CD4-positive, alpha-beta T cell treated with Interleukin-21 for 1 hour (primary cell): ENCODE data around the gene SCN9A.
A peak's percentile ranks its signal among the peaks of the same experiment; 100 is the strongest.
"Not testable (repeated sequence)": the region's sequence is repeated elsewhere in the genome, so short reads cannot be mapped to it uniquely, and the experiment has no call there.

ENCODE experiments used
- DNase-seq: peaks from one replicate; pipeline ENCODE4 v3.0.0-alpha.2; 2020

The SCN9A gene

GRCh38 chr2:166239548-166239947, 136.2 kb downstream of the SCN9A start:
- DNase-seq = no peak

GRCh38 chr2:166238176-166238575, 137.6 kb downstream of the SCN9A start:
- DNase-seq = no peak

- no peak for DNase-seq
Observed at GRCh38 chr2:166234112-166234846, 141.5 kb downstream of the SCN9A start.

- no peak for DNase-seq
Observed at GRCh38 chr2:166233244-166233643, 142.5 kb downstream of the SCN9A start.

GRCh38 chr2:166230724-166231070, 145.0 kb downstream of the SCN9A start:
- no peak for DNase-seq

GRCh38 chr2:166230024-166230723, 145.6 kb downstream of the SCN9A start:
- DNase-seq = no peak

- no peak for DNase-seq
Observed at GRCh38 chr2:166229678-166230023, 146.1 kb downstream of the SCN9A start.

- no peak for DNase-seq
Observed at GRCh38 chr2:166224197-166224596, 151.5 kb downstream of the SCN9A start.

GRCh38 chr2:166223298-166223697, 152.4 kb downstream of the SCN9A start:
- no peak for DNase-seq

- DNase-seq = no peak
Observed at GRCh38 chr2:166211079-166211478, 164.7 kb downstream of the SCN9A start.

- not testable (repeated sequence) for DNase-seq
Observed at GRCh38 chr2:166209944-166210343, 165.8 kb downstream of the SCN9A start.

- not testable (repeated sequence) for DNase-seq
Observed at GRCh38 chr2:166209367-166209766, 166.4 kb downstream of the SCN9A start.

- not testable (repeated sequence) for DNase-seq
Observed at GRCh38 chr2:166206153-166206552, 169.6 kb downstream of the SCN9A start.

GRCh38 chr2:166202778-166203177, 173.0 kb downstream of the SCN9A start:
- no peak for DNase-seq

- DNase-seq = no peak
Observed at GRCh38 chr2:166197446-166197845, 178.3 kb downstream of the SCN9A start.

- DNase-seq = no peak
Observed at GRCh38 chr2:166193407-166193806, 182.3 kb downstream of the SCN9A start.

GRCh38 chr2:166188084-166188483, 187.7 kb downstream of the SCN9A start:
- no peak for DNase-seq

- no peak for DNase-seq
Observed at GRCh38 chr2:166184789-166185188, 191.0 kb downstream of the SCN9A start.

- DNase-seq = no peak
Observed at GRCh38 chr2:166181813-166182154, 194.0 kb downstream of the SCN9A start.

GRCh38 chr2:166180951-166181812, 194.6 kb downstream of the SCN9A start:
- peak; percentile 12 for DNase-seq

- DNase-seq = no peak
Observed at GRCh38 chr2:166179201-166179600, 196.5 kb downstream of the SCN9A start.

GRCh38 chr2:166173263-166173662, 202.5 kb downstream of the SCN9A start:
- DNase-seq = no peak

GRCh38 chr2:166171216-166171615, 204.5 kb downstream of the SCN9A start:
- DNase-seq = no peak

GRCh38 chr2:166170356-166170755, 205.4 kb downstream of the SCN9A start:
- no peak for DNase-seq
